D721Med (cell line): ENCODE data around the gene NEU3.

Experiments used
- DNase-seq: peaks from one replicate; pipeline ENCODE4 v3.0.0; 2011; ENCODE audit warnings: low spot score; ENCODE audit not compliant: insufficient read length
- FAIRE-seq: peaks from 2 replicates; lab custom pipeline; 2011; peaks lifted over from hg19 to GRCh38; lab: Jason Lieb, UNC
- CTCF ChIP-seq: IDR thresholded peaks from 2 replicates; pipeline ENCODE4 v1.5.1; 2012; ENCODE audit warnings: mild to moderate bottlenecking, control low read depth; ENCODE audit not compliant: insufficient read depth; ENCODE audit errors: missing control alignments

Gene NEU3

GRCh38 chr11:75066061-75066460 is 77.3 kb downstream of the NEU3 start:
- FAIRE-seq (no peak), DNase-seq (no peak)
- TF ChIP-seq CTCF = no peak
